Measurements from ENCODE around the gene REV1.

The REV1 gene

GRCh38 chr2:99399795-99400194 is 90.0 kb downstream of the REV1 start:
- H3K9ac ChIP-seq (ENCODE audit: low read length) = no peak overlapping the region
- TF ChIP-seq EZH2 (optimal IDR thresholded peaks at IDR 0.05; ENCODE audit: low read depth, low read length) = no peak
- TF ChIP-seq EZH2phosphoT487 (IDR thresholded peaks at IDR 0.05; ENCODE audit: low read length) = no peak
- no peak for TF ChIP-seq CTCF (IDR thresholded peaks at IDR 0.05; ENCODE audit: low read length)
- peaks cover 9% of the 10 kb centered on the region; the same call in 1 of the 2 replicates for H3K36me3 ChIP-seq (replicated peaks; ENCODE audit: insufficient read depth, low read length)
- no peaks in the 10 kb centered on the region for H3K9me3 ChIP-seq (replicated peaks; ENCODE audit: insufficient read depth, low read length)
- H3F3A ChIP-seq (ENCODE audit: insufficient read depth, low read length) = no peaks in the 10 kb centered on the region
- H3K9me2 ChIP-seq (replicated peaks; ENCODE audit: insufficient read depth, low read length) = no peaks in the 10 kb centered on the region
- H3K27me3 ChIP-seq (replicated peaks; ENCODE audit: insufficient read depth, low read length) = no peaks in the 10 kb centered on the region
- H3K4me3 ChIP-seq (ENCODE audit: low read length) = no peak overlapping the region
- H3K27ac ChIP-seq (ENCODE audit: low read length) = no peak overlapping the region
- H3K4me2 ChIP-seq (ENCODE audit: low read depth, low read length) = no peak overlapping the region
- H2AFZ ChIP-seq (ENCODE audit: low read length) = no peak overlapping the region
- H3K4me1 ChIP-seq (ENCODE audit: low read length) = no peaks in the 10 kb centered on the region
- H3K79me2 ChIP-seq (ENCODE audit: low read length) = no peaks in the 10 kb centered on the region
- no peaks in the 10 kb centered on the region for H4K20me1 ChIP-seq (ENCODE audit: insufficient read depth, low read length)
- DNase-seq = no peak

GRCh38 chr2:99399063-99399462 is 90.8 kb downstream of the REV1 start:
- H3K36me3 ChIP-seq (replicated peaks; ENCODE audit: insufficient read depth, low read length) = peaks cover 9% of the 10 kb centered on the region; the same call in 1 of the 2 replicates
- H3K9me2 ChIP-seq (replicated peaks; ENCODE audit: insufficient read depth, low read length) = no peaks in the 10 kb centered on the region
- H4K20me1 ChIP-seq (ENCODE audit: insufficient read depth, low read length) = no peaks in the 10 kb centered on the region
- H2AFZ ChIP-seq (ENCODE audit: low read length) = no peak overlapping the region
- H3F3A ChIP-seq (ENCODE audit: insufficient read depth, low read length) = no peaks in the 10 kb centered on the region
- no peaks in the 10 kb centered on the region for H3K4me1 ChIP-seq (ENCODE audit: low read length)
- H3K4me2 ChIP-seq (ENCODE audit: low read depth, low read length) = no peak overlapping the region
- no peak overlapping the region for H3K27ac ChIP-seq (ENCODE audit: low read length)
- no peak overlapping the region for H3K9ac ChIP-seq (ENCODE audit: low read length)
- DNase-seq = no peak
- no peaks in the 10 kb centered on the region for H3K27me3 ChIP-seq (replicated peaks; ENCODE audit: insufficient read depth, low read length)
- TF ChIP-seq CTCF (IDR thresholded peaks at IDR 0.05; ENCODE audit: low read length) (no peak), EZH2 (optimal IDR thresholded peaks at IDR 0.05; ENCODE audit: low read depth, low read length) (no peak), EZH2phosphoT487 (IDR thresholded peaks at IDR 0.05; ENCODE audit: low read length) (no peak)
- no peaks in the 10 kb centered on the region for H3K9me3 ChIP-seq (replicated peaks; ENCODE audit: insufficient read depth, low read length)
- no peaks in the 10 kb centered on the region for H3K79me2 ChIP-seq (ENCODE audit: low read length)
- H3K4me3 ChIP-seq (ENCODE audit: low read length) = no peak overlapping the region

GRCh38 chr2:99398303-99398702 is 91.5 kb downstream of the REV1 start:
- Histone ChIP-seq H3K4me3 (ENCODE audit: low read length) (no peak overlapping the region), H2AFZ (ENCODE audit: low read length) (no peak overlapping the region), H3K79me2 (ENCODE audit: low read length) (no peaks in the 10 kb centered on the region), H3K4me1 (ENCODE audit: low read length) (no peaks in the 10 kb centered on the region), H3K27ac (ENCODE audit: low read length) (no peak overlapping the region), H3K36me3 (replicated peaks; ENCODE audit: insufficient read depth, low read length) (peaks cover 9% of the 10 kb centered on the region; the same call in 1 of the 2 replicates), H3K9me3 (replicated peaks; ENCODE audit: insufficient read depth, low read length) (no peaks in the 10 kb centered on the region), H3K9ac (ENCODE audit: low read length) (no peak overlapping the region), H3K9me2 (replicated peaks; ENCODE audit: insufficient read depth, low read length) (no peaks in the 10 kb centered on the region), H3F3A (ENCODE audit: insufficient read depth, low read length) (no peaks in the 10 kb centered on the region), H3K4me2 (ENCODE audit: low read depth, low read length) (no peak overlapping the region), H4K20me1 (ENCODE audit: insufficient read depth, low read length) (no peaks in the 10 kb centered on the region), H3K27me3 (replicated peaks; ENCODE audit: insufficient read depth, low read length) (no peaks in the 10 kb centered on the region)
- TF ChIP-seq CTCF (IDR thresholded peaks at IDR 0.05; ENCODE audit: low read length) = no peak
- no peak for TF ChIP-seq EZH2phosphoT487 (IDR thresholded peaks at IDR 0.05; ENCODE audit: low read length)
- TF ChIP-seq EZH2 (optimal IDR thresholded peaks at IDR 0.05; ENCODE audit: low read depth, low read length) = no peak
- no peak for DNase-seq
